Kidney epithelial cell (primary cell): Measurements from ENCODE around the gene TUBB6. TPM values are rescaled to one million over a fixed set of nuclear protein-coding genes. Genes with fewer than 3 reads are reported as not detected.

Experiments
- DNase-seq: peaks from one replicate; pipeline ENCODE4 v3.0.0-alpha.2; 2010; ENCODE audit warnings: low read depth
- H3K27me3 ChIP-seq: 2 replicates; pipeline ENCODE4 v1.6.0; 2011; ENCODE audit warnings: low read length; ENCODE audit not compliant: control insufficient read depth, insufficient read depth
- H3K36me3 ChIP-seq: 2 replicates; pipeline ENCODE4 v1.5.1; 2011; ENCODE audit warnings: low read length; ENCODE audit not compliant: control insufficient read depth, insufficient read depth
- H3K4me3 ChIP-seq: 2 replicates; pipeline ENCODE4 v1.5.1; 2011; ENCODE audit warnings: low read depth, mild to moderate bottlenecking, control low read depth, low read length
- total RNA-seq: library from RNA; depleted of rRNA; stranded (reverse); fragments of >200 nt; gene quantifications from 2 replicates; pipeline ENCODE4 v1.2.3, GENCODE V29; 2015
- TF ChIP-seq, protein P1 (sequence below): IDR thresholded peaks from 2 replicates; pipeline ENCODE4 v1.5.1; 2011; ENCODE audit warnings: mild to moderate bottlenecking, moderate library complexity, low read length, control low read depth, inconsistent platforms; ENCODE audit not compliant: insufficient read depth, poor library complexity, severe bottlenecking

TUBB6 gene
- total RNA-seq, 1 donor from 2014 or later: 387 TPM

DNA sequence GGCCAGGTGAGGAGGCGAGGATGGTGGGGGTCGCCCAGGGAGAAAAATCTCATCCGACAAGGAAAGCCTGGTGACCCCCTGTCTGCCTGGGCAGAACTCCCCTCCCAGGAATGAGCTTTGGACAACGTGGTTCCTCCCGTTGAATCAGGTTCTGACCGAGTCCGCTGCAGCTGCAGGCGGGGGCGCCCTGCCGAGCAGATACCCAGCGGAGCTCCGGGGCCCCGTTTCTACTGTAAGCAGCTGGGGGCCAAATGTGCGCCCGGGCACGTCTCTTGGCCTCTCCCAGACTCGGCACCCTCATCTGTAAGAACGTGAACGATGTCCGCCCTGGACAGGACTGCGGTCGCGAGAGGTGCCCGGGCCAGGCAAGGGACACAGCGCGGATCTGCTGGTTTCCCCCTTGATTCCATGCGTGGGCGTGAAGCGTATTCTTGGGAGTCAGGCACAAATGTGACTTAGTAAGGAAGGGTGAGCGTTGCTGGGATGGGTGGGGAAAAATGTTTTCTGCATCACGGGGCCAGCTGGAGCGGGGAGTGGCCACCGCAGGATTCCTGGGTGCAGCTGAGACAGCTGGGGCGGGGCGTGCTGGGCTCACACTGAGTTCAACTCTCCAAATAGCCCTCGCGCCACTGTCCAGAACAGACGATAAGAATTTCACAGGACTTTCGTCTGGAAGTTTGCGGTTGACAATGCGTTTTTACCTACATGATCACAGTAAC lies 20.2 kb upstream of the TUBB6 start:
- peak; percentile 86 for DNase-seq
- H3K36me3 ChIP-seq: no peaks in the 10 kb centered on the region

DNA sequence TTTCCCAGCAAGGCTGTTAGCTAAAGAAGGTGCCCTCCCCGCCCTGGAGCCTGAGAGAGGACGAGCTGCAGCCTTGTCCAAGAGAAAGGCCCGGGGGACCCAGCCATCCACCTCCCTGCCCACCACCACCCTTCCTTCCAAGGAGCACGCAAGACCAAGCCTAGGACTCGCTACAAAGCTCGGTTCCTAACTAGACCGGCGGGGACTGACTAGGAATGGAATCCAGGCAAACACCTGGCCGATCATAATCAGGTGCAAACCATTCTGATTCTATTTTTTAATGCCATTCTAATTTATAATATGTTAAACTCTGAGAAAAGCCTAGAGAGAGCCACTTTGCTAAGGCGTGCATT lies 19.7 kb upstream of the TUBB6 start:
- TF ChIP-seq, protein P1, sequence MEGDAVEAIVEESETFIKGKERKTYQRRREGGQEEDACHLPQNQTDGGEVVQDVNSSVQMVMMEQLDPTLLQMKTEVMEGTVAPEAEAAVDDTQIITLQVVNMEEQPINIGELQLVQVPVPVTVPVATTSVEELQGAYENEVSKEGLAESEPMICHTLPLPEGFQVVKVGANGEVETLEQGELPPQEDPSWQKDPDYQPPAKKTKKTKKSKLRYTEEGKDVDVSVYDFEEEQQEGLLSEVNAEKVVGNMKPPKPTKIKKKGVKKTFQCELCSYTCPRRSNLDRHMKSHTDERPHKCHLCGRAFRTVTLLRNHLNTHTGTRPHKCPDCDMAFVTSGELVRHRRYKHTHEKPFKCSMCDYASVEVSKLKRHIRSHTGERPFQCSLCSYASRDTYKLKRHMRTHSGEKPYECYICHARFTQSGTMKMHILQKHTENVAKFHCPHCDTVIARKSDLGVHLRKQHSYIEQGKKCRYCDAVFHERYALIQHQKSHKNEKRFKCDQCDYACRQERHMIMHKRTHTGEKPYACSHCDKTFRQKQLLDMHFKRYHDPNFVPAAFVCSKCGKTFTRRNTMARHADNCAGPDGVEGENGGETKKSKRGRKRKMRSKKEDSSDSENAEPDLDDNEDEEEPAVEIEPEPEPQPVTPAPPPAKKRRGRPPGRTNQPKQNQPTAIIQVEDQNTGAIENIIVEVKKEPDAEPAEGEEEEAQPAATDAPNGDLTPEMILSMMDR: no peak
- H3K27me3 ChIP-seq: no peaks in the 10 kb centered on the region
- H3K36me3 ChIP-seq: no peaks in the 10 kb centered on the region
- DNase-seq: no peak
- peak overlapping the region; percentile 41 for H3K4me3 ChIP-seq

More for the DNA sequence above, 20.2 kb upstream of the TUBB6 start:
- TF ChIP-seq, protein P1: no peak
- Histone ChIP-seq H3K27me3 (no peaks in the 10 kb centered on the region), H3K4me3 (peak overlapping the region; percentile 41)

DNA sequence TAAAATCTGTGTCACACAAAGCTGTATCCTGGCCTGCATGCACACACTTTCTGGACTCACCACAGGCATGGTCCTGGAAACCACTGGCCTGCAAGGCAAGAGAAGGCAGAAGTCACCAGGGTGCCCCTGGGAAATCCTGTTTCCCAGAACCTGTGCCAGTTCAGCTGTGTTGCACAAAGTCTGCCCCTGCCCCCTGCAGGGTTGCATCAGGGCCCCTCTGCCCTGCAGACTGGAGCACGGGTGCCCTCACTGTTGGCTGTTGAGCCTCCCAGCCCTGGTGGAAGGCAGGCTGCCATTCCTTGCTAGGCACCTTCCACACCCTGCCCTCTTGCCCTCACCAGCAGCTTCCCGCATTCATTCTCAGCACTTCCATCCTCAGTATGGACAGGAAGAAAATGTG lies 18.0 kb upstream of the TUBB6 start:
- DNase-seq: no peak
- H3K27me3 ChIP-seq: no peaks in the 10 kb centered on the region
- TF ChIP-seq, protein P1: no peak
- H3K4me3 ChIP-seq: no peak overlapping the region
- no peaks in the 10 kb centered on the region for H3K36me3 ChIP-seq

DNA sequence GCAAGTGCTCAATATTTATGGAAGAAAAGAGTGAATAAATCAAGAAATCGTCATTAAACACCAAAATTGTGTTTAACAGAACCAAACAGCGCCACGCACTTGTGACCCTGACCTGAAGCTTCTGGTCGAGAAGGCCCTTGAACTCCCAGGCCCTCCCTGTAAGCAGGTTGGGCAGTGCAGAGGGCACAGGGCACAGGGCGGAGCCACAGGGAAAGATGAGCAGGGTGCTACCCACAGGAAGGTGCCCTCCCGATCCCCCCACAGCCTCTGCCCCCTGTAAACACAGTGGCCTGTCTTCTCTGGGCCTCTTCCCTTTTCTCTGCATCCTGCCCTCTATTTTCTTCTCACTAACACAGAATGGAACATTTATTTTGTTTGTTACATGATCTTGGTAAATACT lies 16.9 kb upstream of the TUBB6 start:
- no peaks in the 10 kb centered on the region for H3K36me3 ChIP-seq
- no peak for DNase-seq
- TF ChIP-seq, protein P1: no peak
- H3K27me3 ChIP-seq: no peaks in the 10 kb centered on the region
- H3K4me3 ChIP-seq: no peak overlapping the region

DNA sequence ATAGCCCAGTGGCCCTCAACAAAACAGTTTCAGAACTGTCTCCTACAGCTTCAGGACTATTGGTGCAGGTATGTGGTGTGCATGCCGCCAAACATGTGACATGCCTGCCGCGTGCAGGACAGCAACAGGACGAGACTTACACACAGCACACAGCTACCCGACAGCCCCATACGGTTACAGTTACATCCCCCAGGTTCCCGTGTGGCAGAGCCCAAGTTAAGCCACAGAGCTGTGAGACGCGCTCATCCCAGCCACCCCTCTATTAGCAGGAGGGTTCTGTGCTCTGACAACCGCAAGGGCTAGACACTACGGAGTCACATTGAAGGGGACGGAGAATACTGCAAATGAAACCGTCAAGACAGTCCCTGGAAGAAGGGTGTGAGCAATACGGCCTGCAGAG lies 16.4 kb upstream of the TUBB6 start:
- H3K4me3 ChIP-seq: no peak overlapping the region
- no peak for DNase-seq
- H3K27me3 ChIP-seq: no peaks in the 10 kb centered on the region
- TF ChIP-seq, protein P1: no peak
- H3K36me3 ChIP-seq: no peaks in the 10 kb centered on the region

DNA sequence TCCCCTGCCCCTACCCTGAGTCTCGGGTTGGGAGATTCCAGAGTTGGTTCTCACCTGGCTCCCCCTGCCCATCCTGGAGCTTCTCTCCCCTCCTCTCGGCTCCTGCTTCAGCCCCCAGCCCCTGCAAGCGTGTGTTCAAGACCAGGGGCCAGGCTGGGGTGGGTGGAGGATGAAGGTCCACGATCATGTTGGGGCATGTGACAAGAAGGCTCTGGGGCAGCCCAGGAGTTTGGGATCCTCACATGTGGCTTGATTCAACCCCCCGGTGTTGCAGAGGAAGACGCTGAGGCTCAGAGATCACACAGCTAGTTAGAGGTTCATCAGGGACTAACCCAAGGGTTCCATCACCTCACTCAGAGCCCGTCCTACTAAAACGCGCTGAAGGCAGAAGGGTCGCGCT lies 14.2 kb upstream of the TUBB6 start:
- no peak for DNase-seq
- Histone ChIP-seq H3K4me3 (no peak overlapping the region), H3K27me3 (no peaks in the 10 kb centered on the region), H3K36me3 (no peaks in the 10 kb centered on the region)
- TF ChIP-seq, protein P1: no peak
